Epidermal melanocyte (primary cell): Measurements from ENCODE around the gene HS6ST2.

Source experiments
- DNase-seq: peaks from one replicate; pipeline ENCODE4 v3.0.0; 2011; ENCODE audit warnings: low spot score; ENCODE audit not compliant: insufficient read length

The HS6ST2 gene

GRCh38 chrX:132623942-132624341 lies 334.5 kb downstream of the HS6ST2 start:
- DNase-seq = no peak

GRCh38 chrX:132623300-132623699 lies 335.1 kb downstream of the HS6ST2 start:
- DNase-seq = no peak

DNA sequence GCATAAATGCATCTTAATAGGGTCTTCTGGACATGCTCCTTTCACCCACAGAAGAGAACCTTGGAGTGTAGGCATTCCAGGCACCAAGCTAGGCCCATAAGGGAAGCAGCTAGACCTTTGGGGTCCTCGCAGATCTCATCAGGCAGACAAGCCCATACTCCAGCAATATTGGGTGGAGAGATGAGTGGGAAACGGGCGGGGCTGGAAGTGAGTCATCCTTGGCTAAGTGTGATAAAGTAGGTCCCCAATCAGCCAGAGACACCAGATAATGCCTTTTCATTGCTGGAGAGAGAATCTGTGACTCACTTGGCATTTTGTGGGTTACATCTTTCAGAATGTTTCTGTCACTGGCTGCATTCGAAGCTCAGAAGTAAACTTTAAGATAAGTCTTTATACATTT lies 336.3 kb downstream of the HS6ST2 start:
- DNase-seq = no peak

DNA sequence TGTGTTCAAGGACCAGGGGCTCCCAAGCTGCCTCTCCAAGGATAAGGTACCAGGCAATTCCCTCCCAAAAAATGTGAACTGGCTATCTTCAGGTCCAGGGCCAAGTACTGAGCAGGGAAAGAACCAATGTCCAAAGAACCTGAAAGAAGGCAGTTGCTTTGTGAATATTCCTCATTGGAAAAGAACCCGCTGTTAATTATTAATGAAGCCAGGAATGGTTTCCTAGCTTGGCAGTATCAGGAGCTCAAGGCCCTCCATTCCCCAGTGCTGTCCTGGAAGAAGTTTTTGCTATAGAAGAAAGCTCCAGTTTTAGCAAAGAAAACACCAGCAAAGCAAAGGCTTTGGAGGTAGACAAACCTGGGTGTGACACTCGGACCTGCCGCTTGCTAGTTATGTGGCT lies 339.6 kb downstream of the HS6ST2 start:
- no peak for DNase-seq

DNA sequence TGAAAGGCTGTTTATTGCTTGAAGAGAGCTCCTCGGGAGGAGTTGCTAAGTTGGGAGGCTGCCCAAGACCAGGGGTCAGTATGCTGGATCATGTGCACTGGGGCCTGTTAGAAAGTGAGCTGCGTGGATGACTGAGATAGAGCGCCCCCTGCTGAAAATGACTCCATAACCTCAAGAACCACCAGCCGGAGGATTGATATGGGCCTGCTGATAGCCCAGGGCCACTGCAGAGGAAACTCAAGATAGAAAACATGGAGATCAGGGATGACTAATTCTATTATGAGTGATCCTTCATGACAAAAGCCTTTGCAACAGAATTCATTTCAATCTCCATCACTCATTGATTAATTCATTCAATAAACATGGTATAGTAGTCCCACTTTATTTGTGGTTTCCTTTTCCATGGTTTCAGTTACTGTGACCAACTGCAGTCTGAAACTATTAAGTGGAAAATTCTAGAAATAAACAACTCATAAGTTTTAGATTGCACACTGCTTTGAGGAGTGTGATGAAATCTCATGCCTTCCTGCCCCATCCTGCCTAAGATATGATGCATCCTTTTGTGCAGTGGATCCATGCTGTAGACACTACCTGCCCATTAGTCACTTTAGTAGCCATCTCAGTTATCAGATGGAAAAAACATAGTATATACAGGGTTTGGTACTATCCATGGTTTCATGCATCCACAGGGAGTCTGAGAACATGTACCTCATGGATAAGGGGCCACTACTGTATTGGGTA lies 342.9 kb downstream of the HS6ST2 start:
- no peak for DNase-seq

GRCh38 chrX:132614297-132614696 lies 344.1 kb downstream of the HS6ST2 start:
- no peak for DNase-seq

DNA sequence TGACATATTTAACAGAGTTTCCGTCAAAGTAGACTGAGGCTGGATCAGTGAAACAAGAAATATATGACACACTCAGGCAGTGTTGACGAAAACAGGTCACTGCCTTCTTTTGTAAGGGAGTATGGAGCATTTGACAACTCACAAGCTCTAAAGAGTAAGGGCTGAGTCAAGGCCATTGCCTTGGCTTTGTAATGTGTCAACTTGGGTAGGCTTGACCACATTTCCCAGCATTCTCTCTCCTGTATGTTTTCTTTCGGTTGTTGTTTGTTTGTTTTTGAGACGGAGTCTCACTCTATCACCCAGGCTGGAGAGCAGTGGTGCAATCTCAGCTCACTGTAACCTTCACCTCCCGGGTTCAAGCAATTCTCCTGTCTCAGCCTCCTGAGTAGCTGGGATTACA lies 344.6 kb downstream of the HS6ST2 start:
- no peak for DNase-seq

DNA sequence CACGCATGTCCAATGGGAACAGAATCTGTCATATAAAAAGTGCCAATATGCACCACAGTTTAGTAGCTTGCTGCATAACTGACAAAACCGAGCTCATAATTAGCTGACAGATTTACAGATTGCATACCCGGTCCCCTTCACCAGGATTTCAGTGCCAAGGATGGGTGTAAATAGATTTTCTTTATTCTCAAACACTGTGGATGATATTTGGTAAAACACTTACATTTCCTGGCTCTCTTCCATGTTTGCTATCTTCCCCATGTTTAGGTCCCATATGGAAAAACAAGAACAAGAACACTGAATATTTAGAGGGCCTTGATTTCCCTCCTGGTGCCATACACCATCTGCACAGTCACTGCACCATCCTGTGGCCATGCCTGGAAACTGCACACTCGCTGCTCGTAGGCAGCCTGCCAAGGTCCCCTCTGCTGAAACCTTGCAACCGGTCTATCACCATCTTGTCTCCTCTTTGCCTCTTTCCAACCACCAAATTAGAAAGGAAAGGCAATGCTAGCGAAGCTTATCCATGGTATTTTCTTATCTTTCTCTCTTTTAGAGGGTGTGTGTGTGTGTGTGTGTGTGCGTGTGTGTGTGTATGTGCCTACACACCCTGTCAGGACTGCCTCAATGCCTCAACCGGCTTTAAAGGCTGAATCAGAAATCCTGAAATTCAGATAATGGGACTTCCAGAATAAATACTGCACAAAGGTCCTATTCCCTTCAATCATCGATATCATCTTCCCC lies 345.4 kb downstream of the HS6ST2 start:
- no peak for DNase-seq

GRCh38 chrX:132610536-132610935 lies 347.9 kb downstream of the HS6ST2 start:
- no peak for DNase-seq

GRCh38 chrX:132609362-132609848 lies 349.0 kb downstream of the HS6ST2 start:
- no peak for DNase-seq

GRCh38 chrX:132603700-132604286 lies 354.6 kb downstream of the HS6ST2 start:
- no peak for DNase-seq

- no peak for DNase-seq
Measured at GRCh38 chrX:132602701-132603100, 355.7 kb downstream of the HS6ST2 start.

GRCh38 chrX:132594999-132595398 lies 363.4 kb downstream of the HS6ST2 start:
- DNase-seq = no peak

GRCh38 chrX:132594129-132594528 lies 364.3 kb downstream of the HS6ST2 start:
- DNase-seq = no peak

DNA sequence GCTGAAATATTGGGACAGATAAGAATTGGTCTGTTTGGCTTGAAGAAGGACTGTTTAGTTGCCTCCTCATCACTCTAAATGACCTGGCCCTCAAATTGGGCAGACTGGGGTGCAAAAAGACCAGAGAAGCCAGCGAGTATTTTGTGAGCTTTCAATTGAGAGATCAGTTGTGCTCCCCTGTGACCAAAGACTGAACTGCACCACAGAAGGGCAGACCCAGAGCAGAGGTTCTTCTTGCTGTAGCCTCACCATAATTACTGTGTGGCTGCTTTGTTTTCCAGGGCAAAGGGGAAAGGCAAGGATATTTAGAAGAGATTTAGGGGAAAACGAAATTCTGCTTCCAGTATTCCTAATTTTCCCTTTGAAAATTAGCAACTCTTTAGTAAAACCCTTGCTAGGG lies 365.5 kb downstream of the HS6ST2 start:
- no peak for DNase-seq

DNA sequence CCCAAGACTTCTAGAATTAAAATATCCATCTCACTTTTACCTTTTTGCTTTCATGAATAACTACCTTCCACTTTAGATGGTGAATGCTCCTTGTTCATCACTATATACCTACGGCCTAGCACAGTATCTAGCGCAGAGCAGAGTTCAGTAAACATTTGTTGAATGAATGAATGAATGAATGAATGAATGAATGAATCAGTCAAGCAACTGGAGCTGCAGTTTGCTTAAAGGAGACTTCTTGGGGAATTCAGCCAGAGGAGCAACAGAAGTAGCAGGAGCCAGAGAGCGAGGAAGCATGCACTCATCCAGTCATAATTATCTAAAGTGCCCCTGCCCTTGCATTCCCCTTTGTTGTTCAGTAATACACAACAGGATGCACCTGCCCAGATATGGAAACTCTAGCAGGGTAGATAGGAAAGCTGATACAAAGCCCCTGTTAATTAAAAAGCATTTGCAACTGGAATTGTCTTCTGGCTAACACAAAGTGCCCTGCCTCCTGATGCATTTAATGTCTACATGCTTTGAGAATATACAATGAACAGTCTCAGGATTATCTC lies 366.6 kb downstream of the HS6ST2 start:
- DNase-seq = no peak

GRCh38 chrX:132590350-132591026 lies 367.9 kb downstream of the HS6ST2 start:
- DNase-seq = no peak

DNA sequence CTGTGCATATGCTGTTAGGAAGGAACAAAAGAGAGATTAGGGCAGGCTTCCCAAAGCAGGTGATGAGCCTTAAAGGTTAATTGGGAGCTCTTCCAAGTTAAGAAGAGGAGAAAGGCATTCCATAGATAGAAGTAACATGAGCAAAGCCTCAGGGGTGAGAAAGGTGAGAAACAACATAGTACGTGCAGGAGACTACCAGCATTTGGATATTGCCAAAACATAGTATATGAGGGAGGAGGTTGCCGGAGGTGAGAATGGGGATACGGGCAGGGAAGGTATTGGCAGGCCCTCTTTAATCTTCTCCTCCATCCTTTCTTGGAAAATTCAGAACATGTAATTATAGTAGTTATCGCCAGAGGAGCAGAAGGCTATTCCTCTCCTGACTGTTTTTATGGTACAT lies 373.5 kb downstream of the HS6ST2 start:
- no peak for DNase-seq

GRCh38 chrX:132576939-132577338 lies 381.5 kb downstream of the HS6ST2 start:
- DNase-seq = no peak
